DND-41 (cell line): Measurements from ENCODE around the gene P2RX2.
"Not testable (repeated sequence)": the region's sequence is repeated elsewhere in the genome, so short reads cannot be mapped to it uniquely, and the experiment has no call there.

Experiments used
- ATAC-seq: fragments of 200-7000 bp; cut with Tn5 transposase; 3 replicates; pipeline ENCODE4 v1.9.1; 2021; ENCODE audit warnings: low read depth; ENCODE audit not compliant: insufficient read depth
- DNase-seq: peaks from one replicate; pipeline ENCODE4 v3.0.0-alpha.2; 2020
- H2AFZ ChIP-seq: 2 replicates; pipeline ENCODE4 v1.6.0; 2012; ENCODE audit warnings: low read depth, low read length
- H3K27ac ChIP-seq: 2 replicates; pipeline ENCODE4 v1.5.1; 2012; ENCODE audit warnings: low read length, inconsistent platforms
- H3K27me3 ChIP-seq: fragments of 200-600 bp; sonication (generic); 2 replicates; pipeline ENCODE4 v1.6.0; 2012; ENCODE audit warnings: low read length, mild to moderate bottlenecking, inconsistent platforms; ENCODE audit not compliant: insufficient read depth, poor library complexity
- H3K36me3 ChIP-seq: 2 replicates; pipeline ENCODE4 v1.5.1; 2012; ENCODE audit warnings: low read length, inconsistent platforms; ENCODE audit not compliant: insufficient read depth
- H3K4me1 ChIP-seq: 2 replicates; pipeline ENCODE4 v1.5.1; 2012; ENCODE audit warnings: mild to moderate bottlenecking, low read length; ENCODE audit not compliant: insufficient read depth
- H3K4me2 ChIP-seq: 2 replicates; pipeline ENCODE4 v1.6.0; 2012; ENCODE audit warnings: mild to moderate bottlenecking, moderate library complexity, low read length, inconsistent platforms; ENCODE audit not compliant: insufficient read depth
- H3K4me3 ChIP-seq, 2 experiments: fragments of 200-600 bp in 1 of 2; shearing (Covaris generic) in 1 of 2; 2 replicates each; pipeline ENCODE4 v1.5.1; 2012 to 2016; ENCODE audit warnings: inconsistent platforms in 2 of 2, low read length in 2 of 2, mild to moderate bottlenecking in 2 of 2, low read depth in 1 of 2, moderate library complexity in 1 of 2
- H3K79me2 ChIP-seq: 2 replicates; pipeline ENCODE4 v1.6.0; 2012; ENCODE audit warnings: low read length, inconsistent platforms; ENCODE audit not compliant: insufficient read depth
- H3K9ac ChIP-seq: 2 replicates; pipeline ENCODE4 v1.6.0; 2012; ENCODE audit warnings: low read depth, mild to moderate bottlenecking, inconsistent platforms, low read length, moderate library complexity
- H3K9me3 ChIP-seq: 2 replicates; pipeline ENCODE4 v1.5.1; 2012; ENCODE audit warnings: low read length, moderate library complexity, mild to moderate bottlenecking, inconsistent platforms; ENCODE audit not compliant: insufficient read depth, severe bottlenecking
- H4K20me1 ChIP-seq: 2 replicates; pipeline ENCODE4 v1.6.0; 2012; ENCODE audit warnings: low read length; ENCODE audit not compliant: insufficient read depth
- CTCF ChIP-seq: IDR thresholded peaks from 2 replicates; pipeline ENCODE4 v1.5.1; 2012; ENCODE audit warnings: borderline replicate concordance, low read length, moderate library complexity, mild to moderate bottlenecking; ENCODE audit not compliant: poor library complexity, severe bottlenecking; ENCODE audit errors: extremely low read depth
- EZH2 ChIP-seq: IDR thresholded peaks from 3 replicates; pipeline ENCODE4 v1.6.1; 2012; ENCODE audit warnings: borderline replicate concordance, low read depth, mild to moderate bottlenecking, moderate library complexity, low read length, inconsistent platforms; ENCODE audit not compliant: severe bottlenecking

P2RX2 gene

GRCh38 chr12:132596016-132596415 is 22.6 kb upstream of the P2RX2 start:
- Histone ChIP-seq H3K4me3 (no peak overlapping the region), H4K20me1 (peaks cover 5% of the 10 kb centered on the region; the same call in 1 of the 2 replicates), H3K4me2 (no peak overlapping the region), H3K9ac (no peak overlapping the region), H3K79me2 (no peaks in the 10 kb centered on the region), H3K9me3 (no peaks in the 10 kb centered on the region), H2AFZ (no peak overlapping the region), H3K4me1 (peaks cover 25% of the 10 kb centered on the region), H3K27me3 (peaks cover 9% of the 10 kb centered on the region), H3K36me3 (no peaks in the 10 kb centered on the region), H3K27ac (no peak overlapping the region)
- ATAC-seq (no peak), DNase-seq (no peak)
- TF ChIP-seq CTCF: no peak
- TF ChIP-seq EZH2: no peak

GRCh38 chr12:132597333-132598316 is 21.0 kb upstream of the P2RX2 start:
- H3K27me3 ChIP-seq: peaks cover 10% of the 10 kb centered on the region
- H4K20me1 ChIP-seq: peaks cover 5% of the 10 kb centered on the region; the same call in 1 of the 2 replicates
- H3K27ac ChIP-seq: peak overlapping the region; percentile 10
- H3K4me1 ChIP-seq: peaks cover 25% of the 10 kb centered on the region
- peak overlapping the region; percentile 60 for H2AFZ ChIP-seq
- TF ChIP-seq EZH2 (no peak), CTCF (no peak)
- ATAC-seq (peak; percentile 67), DNase-seq (peak; percentile 63)
- no peaks in the 10 kb centered on the region for H3K36me3 ChIP-seq
- H3K4me2 ChIP-seq: peak overlapping the region; percentile 89
- peak overlapping the region; percentile 24 to 63; a peak in 3 of 4 replicates for H3K4me3 ChIP-seq
- H3K9me3 ChIP-seq: no peaks in the 10 kb centered on the region
- H3K79me2 ChIP-seq: no peaks in the 10 kb centered on the region
- H3K9ac ChIP-seq: peak overlapping the region; percentile 46

GRCh38 chr12:132599502-132599901 is 19.1 kb upstream of the P2RX2 start:
- H3K4me3 ChIP-seq, H3K4me2 ChIP-seq, H3K9ac ChIP-seq, H3K79me2 ChIP-seq, H3K36me3 ChIP-seq, H3K9me3 ChIP-seq, H4K20me1 ChIP-seq, H2AFZ ChIP-seq, H3K27ac ChIP-seq, ATAC-seq, DNase-seq, H3K27me3 ChIP-seq: not testable (repeated sequence)
- peaks cover 25% of the 10 kb centered on the region for H3K4me1 ChIP-seq
